T-helper 1 cell treated with Interleukin-12 subunit alpha and Interleukin-12 subunit beta and Interleukin-4 antibody, amounts not matched to agents 30 ng/mL and 1 ng/mL, for 36 hours (primary cell): ENCODE results near the gene PCDHGB1. TPM values are rescaled to one million over a fixed set of nuclear protein-coding genes. Genes with fewer than 3 reads are reported as not detected.

ENCODE experiments used
- total RNA-seq: library from RNA; stranded (reverse); gene quantifications from 2 replicates; pipeline ENCODE4 v1.2.3, GENCODE V29; 2022

PCDHGB1 gene
- total RNA-seq, 1 donor from 2014 or later, result 0.15 TPM

Other genes with a start within 250 kb of the PCDHGB1 start
- gene PCDHB3, start 249.6 kb upstream of the PCDHGB1 start, total RNA-seq, result not detected in 2 replicates
- not detected in 2 replicates for gene PCDHB4, start 228.3 kb upstream of the PCDHGB1 start, total RNA-seq
- not detected in 2 replicates for gene PCDHB5, start 214.9 kb upstream of the PCDHGB1 start, total RNA-seq
- not detected in 2 replicates for gene PCDHB6, start 200.0 kb upstream of the PCDHGB1 start, total RNA-seq
- not detected in 2 replicates for gene PCDHB7, start 177.5 kb upstream of the PCDHGB1 start, total RNA-seq
- gene PCDHB8, start 172.3 kb upstream of the PCDHGB1 start, total RNA-seq, result not detected in 2 replicates
- gene PCDHB16, start 167.7 kb upstream of the PCDHGB1 start, total RNA-seq, result not detected in 2 replicates
- not detected in 2 replicates for gene PCDHB9, start 162.9 kb upstream of the PCDHGB1 start, total RNA-seq
- gene PCDHB10, start 157.7 kb upstream of the PCDHGB1 start, total RNA-seq, result not detected in 2 replicates
- not detected in 2 replicates for gene PCDHB11, start 150.5 kb upstream of the PCDHGB1 start, total RNA-seq
- not detected in 2 replicates for gene PCDHB12, start 141.4 kb upstream of the PCDHGB1 start, total RNA-seq
- not detected in 2 replicates for gene PCDHB13, start 136.2 kb upstream of the PCDHGB1 start, total RNA-seq
- gene PCDHB14, start 126.8 kb upstream of the PCDHGB1 start, total RNA-seq, result not detected in 2 replicates
- not detected in 2 replicates for gene PCDHB15, start 104.7 kb upstream of the PCDHGB1 start, total RNA-seq
- gene SLC25A2, start 46.0 kb upstream of the PCDHGB1 start, total RNA-seq, result 0.44 and 0.56 TPM in 2 replicates
- gene TAF7, start 29.3 kb upstream of the PCDHGB1 start, total RNA-seq, result 61.0 and 65.9 TPM in 2 replicates
- 0.15 and 0.17 TPM in 2 replicates for gene PCDHGA1, start 19.6 kb upstream of the PCDHGB1 start, total RNA-seq
- 0.05 and 0.07 TPM in 2 replicates for gene PCDHGA2, start 11.3 kb upstream of the PCDHGB1 start, total RNA-seq
- 0.07 and 0.34 TPM in 2 replicates for gene PCDHGA3, start 6.3 kb upstream of the PCDHGB1 start, total RNA-seq
- gene PCDHGA4, start 4.9 kb downstream of the PCDHGB1 start, total RNA-seq, result 0.74 and 0.98 TPM in 2 replicates
- gene PCDHGB2, start 9.9 kb downstream of the PCDHGB1 start, total RNA-seq, result 1.0 and 1.3 TPM in 2 replicates
- gene PCDHGA5, start 14.1 kb downstream of the PCDHGB1 start, total RNA-seq, result 0.46 and 0.49 TPM in 2 replicates
- gene PCDHGB3, start 20.1 kb downstream of the PCDHGB1 start, total RNA-seq, result 0.88 and 1.3 TPM in 2 replicates
- 0.44 and 0.80 TPM in 2 replicates for gene PCDHGA6, start 23.8 kb downstream of the PCDHGB1 start, total RNA-seq
- gene PCDHGA7, start 32.6 kb downstream of the PCDHGB1 start, total RNA-seq, result 0.15 and 0.24 TPM in 2 replicates
- gene PCDHGB4, start 37.6 kb downstream of the PCDHGB1 start, total RNA-seq, result 0.17 TPM in 2 replicates
- gene PCDHGA8, start 42.5 kb downstream of the PCDHGB1 start, total RNA-seq, result 0.07 and 0.15 TPM in 2 replicates
- gene PCDHGB5, start 47.8 kb downstream of the PCDHGB1 start, total RNA-seq, result 0.46 and 0.66 TPM in 2 replicates
- 0.17 and 0.27 TPM in 2 replicates for gene PCDHGA9, start 52.7 kb downstream of the PCDHGB1 start, total RNA-seq
- gene PCDHGB6, start 57.9 kb downstream of the PCDHGB1 start, total RNA-seq, result 0.22 and 0.37 TPM in 2 replicates
- 0.20 and 0.27 TPM in 2 replicates for gene PCDHGA10, start 62.9 kb downstream of the PCDHGB1 start, total RNA-seq
- 0.07 and 0.29 TPM in 2 replicates for gene PCDHGB7, start 67.6 kb downstream of the PCDHGB1 start, total RNA-seq
- 0.24 and 0.32 TPM in 2 replicates for gene PCDHGA11, start 71.0 kb downstream of the PCDHGB1 start, total RNA-seq
- gene PCDHGA12, start 80.4 kb downstream of the PCDHGB1 start, total RNA-seq, result 0.12 and 0.20 TPM in 2 replicates
- gene PCDHGC3, start 125.9 kb downstream of the PCDHGB1 start, total RNA-seq, result 0.07 TPM in 1 of 2 replicates, not detected in the other
- 0.37 TPM in 1 of 2 replicates, not detected in the other for gene PCDHGC4, start 134.9 kb downstream of the PCDHGB1 start, total RNA-seq
- gene PCDHGC5, start 139.0 kb downstream of the PCDHGB1 start, total RNA-seq, result not detected in 2 replicates